MCF 10A (cell line): ENCODE data around the gene SREBF1. TPM values are rescaled to one million over a fixed set of nuclear protein-coding genes. Genes with fewer than 3 reads are reported as not detected.
A peak's percentile ranks its signal among the peaks of the same experiment; 100 is the strongest.

Source experiments
- BruUV-seq: library from RNA; stranded (reverse); fragments of 400-500 nt; replicated peaks from 2 replicates; lab custom pipeline; 2021; lab: Mats Ljungman, UMichigan
- CTCF ChIA-PET: fragments of 300-600 bp; sonication (Branson Sonifier 250); formaldehyde crosslinking; extraction: SDS; loops from one replicate; lab custom pipeline; 2021; ENCODE audit warnings: antibody characterized with exemption, inconsistent platforms; lab: Yijun Ruan, JAX
- POLR2A ChIA-PET: fragments of 300-600, 350-650 bp; sonication (Branson Sonifier 250); formaldehyde crosslinking; extraction: SDS; loops from one replicate; lab custom pipeline; 2020; ENCODE audit warnings: antibody characterized with exemption, inconsistent platforms; lab: Yijun Ruan, JAX
- DNase-seq: peaks from one replicate; pipeline ENCODE4 v3.0.0-alpha.2; 2018; ENCODE audit not compliant: unreplicated experiment
- H3K27ac Mint-ChIP-seq: one replicate; pipeline ENCODE4 v1.8.0; 2022; ENCODE audit warnings: mild to moderate bottlenecking, low read depth, mixed read lengths; ENCODE audit not compliant: unreplicated experiment
- H3K27me3 Mint-ChIP-seq: one replicate; pipeline ENCODE4 v1.8.0; 2022; ENCODE audit warnings: mixed read lengths; ENCODE audit not compliant: insufficient read depth, unreplicated experiment
- H3K36me3 Mint-ChIP-seq: one replicate; pipeline ENCODE4 v1.8.0; 2022; ENCODE audit warnings: mild to moderate bottlenecking, moderate library complexity, mixed read lengths; ENCODE audit not compliant: insufficient read depth, unreplicated experiment
- H3K4me1 Mint-ChIP-seq: one replicate; pipeline ENCODE4 v1.8.0; 2022; ENCODE audit warnings: mixed read lengths; ENCODE audit not compliant: insufficient read depth, unreplicated experiment
- H3K4me3 Mint-ChIP-seq: one replicate; pipeline ENCODE4 v1.8.0; 2022; ENCODE audit warnings: mild to moderate bottlenecking, moderate library complexity, mixed read lengths; ENCODE audit not compliant: unreplicated experiment
- H3K9me3 Mint-ChIP-seq: one replicate; pipeline ENCODE4 v1.8.0; 2022; ENCODE audit warnings: mixed read lengths; ENCODE audit not compliant: unreplicated experiment
- CTCF ChIP-seq: fragments of 200-600 bp; IDR thresholded peaks from one replicate; pipeline ENCODE4 v1.8.0; 2022; ENCODE audit warnings: antibody characterized with exemption, mild to moderate bottlenecking; ENCODE audit not compliant: unreplicated experiment
- intact Hi-C: fragments of 100-400 bp; cut with micrococcal nuclease; formaldehyde crosslinking; loops from 2 replicates; pipeline ENCODE4 v1.14.1; 2022
- total RNA-seq: library from RNA; stranded (reverse); gene quantifications from 2 replicates; pipeline ENCODE4 v1.2.3, GENCODE V29; 2022

SREBF1 gene
- total RNA-seq, 1 experiment from 2014 or later: 87.1 TPM

- Mint-ChIP-seq H3K27me3 (no peaks in the 10 kb centered on the region), H3K4me3 (no peak overlapping the region), H3K27ac (peak overlapping the region; percentile 61), H3K36me3 (no peaks in the 10 kb centered on the region), H3K4me1 (peaks cover 27% of the 10 kb centered on the region), H3K9me3 (no peaks in the 10 kb centered on the region)
- intact Hi-C loops: no loop called here
- no peak for TF ChIP-seq CTCF
- CTCF ChIA-PET: interaction anchor here (0.6 to 5.3 kb wide), 5 partner anchors 12 to 91 kb away, joined by 3 to 39 read pairs (median 7); no protein-coding TSS in a partner anchor
- POLR2A ChIA-PET: interaction anchor here (1.1 to 2.7 kb wide), 8 partner anchors 8 to 160 kb away, joined by 5 to 28 read pairs (median 9); no protein-coding TSS in a partner anchor
- DNase-seq: peak; percentile 38
- BruUV-seq: no TSS peak
These were observed 4.8 kb upstream of the SREBF1 start for GRCh38 chr17:17841601-17842025.

DNA sequence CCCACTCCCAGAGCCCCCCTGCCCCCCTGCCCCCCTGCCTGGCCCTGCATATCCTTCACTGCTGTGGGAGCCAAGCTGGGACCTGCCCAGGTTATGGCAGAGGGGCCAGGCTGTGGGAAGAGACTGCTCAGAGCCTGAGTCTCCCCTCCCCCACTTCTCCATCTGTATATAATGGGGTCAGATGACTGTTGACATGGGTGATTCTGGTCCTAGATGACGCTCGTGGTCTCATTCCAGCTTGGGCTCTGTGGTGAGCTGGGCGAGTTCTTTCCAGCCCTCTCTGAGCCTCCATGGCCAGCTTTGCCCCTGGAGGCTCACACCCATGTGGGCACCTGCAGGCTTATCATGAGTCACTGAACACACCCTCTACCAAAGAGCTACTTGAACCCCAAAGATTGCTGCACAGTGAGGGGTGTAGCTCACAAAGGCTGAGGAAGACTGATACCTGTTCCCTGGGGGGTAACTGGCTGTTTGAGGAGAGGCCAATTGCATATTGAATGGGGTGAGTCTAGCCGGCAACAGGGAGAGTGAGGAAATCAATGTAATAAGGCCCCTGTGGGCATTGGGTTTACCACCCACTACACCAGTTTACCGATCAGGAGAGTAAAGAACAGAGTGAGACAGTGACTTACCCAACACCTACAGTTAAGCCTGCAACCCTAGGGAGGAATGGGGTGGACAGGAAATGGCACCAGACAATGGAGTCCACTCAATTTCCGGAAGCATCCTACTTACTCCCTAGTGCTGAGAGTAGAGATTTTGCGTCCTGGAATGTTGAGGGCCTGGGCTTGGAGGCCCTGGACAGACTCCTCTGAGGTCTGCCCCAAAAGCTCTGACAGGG, 4.2 kb upstream of the SREBF1 start:
- Mint-ChIP-seq H3K4me3 (peak overlapping the region; percentile 53), H3K9me3 (no peaks in the 10 kb centered on the region), H3K27ac (peak overlapping the region; percentile 66), H3K36me3 (no peaks in the 10 kb centered on the region), H3K27me3 (no peaks in the 10 kb centered on the region), H3K4me1 (peaks cover 27% of the 10 kb centered on the region)
- ChIA-PET POLR2A (interaction anchor here (0.6 to 2.7 kb wide), 14 partner anchors 9 to 606 kb away, joined by 3 to 28 read pairs (median 6); partner anchors contain the start of genes DRC3, PEMT and TOM1L2), CTCF (interaction anchor here (0.6 to 5.3 kb wide), 5 partner anchors 13 to 90 kb away, joined by 3 to 39 read pairs (median 7); no protein-coding TSS in a partner anchor)
- BruUV-seq: no TSS peak
- peak; percentile 81 for DNase-seq
- intact Hi-C loops: no loop called here
- no peak for TF ChIP-seq CTCF

GRCh38 chr17:17839791-17840707, 3.3 kb upstream of the SREBF1 start:
- Mint-ChIP-seq H3K4me1 (peaks cover 33% of the 10 kb centered on the region), H3K36me3 (no peaks in the 10 kb centered on the region), H3K4me3 (peak overlapping the region; percentile 53), H3K27ac (peak overlapping the region; percentile 66), H3K27me3 (no peaks in the 10 kb centered on the region), H3K9me3 (no peaks in the 10 kb centered on the region)
- TF ChIP-seq CTCF: no peak
- intact Hi-C loops: no loop called here
- ChIA-PET POLR2A (interaction anchor here (0.6 to 6.7 kb wide), 18 partner anchors 10 to 342 kb away, joined by 3 to 151 read pairs (median 6); partner anchors contain the start of genes DRC3, PEMT and TOM1L2), CTCF (interaction anchor here (0.6 to 5.3 kb wide), 6 partner anchors 14 to 175 kb away, joined by 3 to 39 read pairs (median 4); no protein-coding TSS in a partner anchor)
- no TSS peak for BruUV-seq
- peak; percentile 95 for DNase-seq
